GM20431 (cell line): Measurements from ENCODE around the gene TM9SF2.

Experiments
- in situ Hi-C: fragments of 300-500 bp; cut with MseI, MboI; formaldehyde crosslinking; loops from one replicate; pipeline ENCODE4 v1.15.0; 2020; ENCODE audit warnings: low sequenced_read_pairs; ENCODE audit not compliant: unreplicated experiment

The TM9SF2 gene

DNA sequence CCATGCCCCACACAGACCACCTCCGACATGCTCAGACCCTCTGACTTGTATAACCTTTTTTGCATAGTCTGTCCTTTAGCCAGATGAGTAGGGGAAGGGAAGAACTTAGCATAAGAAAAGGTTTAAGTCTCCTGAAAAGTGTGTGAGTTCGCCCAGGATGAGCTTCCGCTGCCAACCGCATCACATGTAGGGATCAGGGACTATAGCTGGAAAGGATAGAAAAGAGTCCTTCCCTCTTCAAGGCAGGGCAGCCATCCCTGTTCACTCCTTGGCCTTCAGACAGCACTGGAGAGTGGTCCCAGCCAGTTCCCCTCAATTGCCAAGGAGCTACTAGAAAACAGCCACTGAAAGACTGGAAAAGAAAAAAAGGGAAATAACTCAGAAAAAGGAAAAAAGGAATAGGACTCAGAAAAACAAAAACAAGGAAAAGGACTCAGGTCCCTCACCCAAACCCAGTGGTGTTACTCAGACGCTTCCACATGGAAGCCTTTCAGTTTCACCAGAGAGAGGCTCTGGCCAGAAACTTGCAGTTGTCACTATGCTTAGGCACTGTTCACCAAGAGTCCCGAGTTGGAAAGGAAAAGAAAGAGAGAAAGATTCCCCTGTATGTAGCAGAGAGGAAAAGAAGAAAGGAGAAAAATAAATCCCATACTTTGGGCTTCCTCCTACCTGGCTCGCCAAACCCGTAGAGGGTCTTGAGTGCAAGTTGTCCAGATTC lies 5.6 kb upstream of the TM9SF2 start:
- in situ Hi-C loops = no loop called here

DNA sequence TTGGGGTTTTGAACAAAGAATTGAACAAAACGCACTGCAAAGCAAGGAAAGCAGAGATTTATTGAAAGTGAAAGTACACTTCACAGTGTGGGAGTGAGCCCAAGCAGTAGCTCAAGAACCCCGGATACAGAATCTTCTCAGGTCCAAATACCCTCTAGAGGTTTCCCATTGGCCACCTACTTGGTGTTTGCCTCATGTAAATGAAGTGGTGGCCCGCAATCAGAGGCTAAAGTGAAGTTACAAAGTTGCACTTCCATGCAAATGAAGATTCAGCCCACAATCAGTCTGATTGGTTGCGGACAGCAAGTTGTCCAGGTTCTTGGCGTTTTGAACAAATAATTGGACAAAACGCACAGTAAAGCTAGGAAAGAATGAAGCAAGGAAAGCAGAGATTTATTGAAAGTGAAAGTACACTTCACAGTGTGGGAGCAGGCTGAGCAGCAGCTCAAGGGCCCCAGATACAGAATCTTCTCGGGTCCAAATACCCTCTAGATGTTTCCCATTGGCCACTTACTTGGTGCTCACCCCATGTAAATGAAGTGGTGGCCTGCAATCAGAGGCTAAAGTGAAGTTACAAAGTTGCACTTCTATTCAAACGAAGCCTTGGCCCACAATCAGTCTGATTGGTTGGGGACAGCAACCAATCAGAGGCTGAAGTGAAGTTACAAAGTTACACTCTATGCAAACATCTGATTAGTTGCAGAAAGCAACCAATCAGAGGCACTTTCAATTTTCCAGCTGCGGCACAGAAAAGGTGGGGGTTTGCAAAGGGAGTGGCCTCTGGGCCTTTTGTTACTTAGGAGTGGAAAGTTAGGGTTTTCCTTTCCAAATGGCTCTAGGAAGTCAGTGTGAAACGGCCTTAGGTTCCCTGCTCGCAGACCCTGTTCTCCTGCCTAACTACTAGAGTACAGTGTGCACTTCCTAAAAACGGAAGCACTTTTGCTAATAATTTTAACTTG lies 4.8 kb upstream of the TM9SF2 start:
- in situ Hi-C loops = no loop called here

DNA sequence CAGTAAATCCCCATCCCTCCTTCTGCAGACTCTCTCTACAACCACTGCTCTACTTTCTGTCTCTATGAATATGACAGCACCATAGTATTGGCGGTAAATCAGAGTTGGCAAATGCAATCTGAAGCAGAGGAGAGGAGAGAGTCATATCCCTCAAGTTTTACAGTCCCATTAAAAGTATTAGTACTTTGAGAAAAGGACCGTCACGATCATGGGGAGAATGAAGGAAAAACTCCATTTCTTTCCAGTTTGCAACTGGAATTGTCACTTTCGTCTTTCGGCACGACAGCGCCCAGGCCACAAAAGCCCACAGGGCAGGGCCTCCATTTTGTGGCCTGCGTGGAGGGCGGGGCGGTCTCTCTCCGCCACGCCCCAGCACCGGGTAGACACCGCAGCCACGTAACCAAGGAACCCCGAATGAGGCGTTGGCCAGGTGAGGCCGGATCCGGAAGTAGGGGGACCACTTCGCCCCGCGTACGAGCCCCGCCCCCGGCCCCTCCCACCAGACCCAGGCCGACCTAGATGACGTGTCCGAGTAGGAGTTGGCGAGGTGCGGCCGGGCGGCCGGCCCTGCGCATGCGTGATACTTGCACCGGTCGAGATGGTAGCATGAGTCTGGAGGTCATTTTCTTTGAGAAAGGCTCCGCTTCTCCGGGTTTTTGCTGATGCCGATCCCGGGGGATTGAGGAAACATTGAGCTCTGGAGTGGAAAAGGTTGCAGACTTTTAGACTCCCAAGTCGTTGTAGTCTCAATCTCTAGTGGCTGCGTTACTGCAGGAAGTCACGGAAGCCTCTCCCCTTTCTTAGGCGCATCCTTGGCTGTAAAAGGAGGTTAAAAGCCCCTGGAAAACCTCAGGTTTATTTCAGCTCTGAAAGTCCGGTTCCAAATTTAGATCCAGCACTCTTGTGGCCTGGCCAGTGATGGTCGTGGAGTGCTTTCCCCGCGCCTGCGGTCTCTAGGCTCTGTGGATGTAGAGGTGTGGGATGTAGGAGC lies 2.8 kb upstream of the TM9SF2 start:
- in situ Hi-C loops = no loop called here

DNA sequence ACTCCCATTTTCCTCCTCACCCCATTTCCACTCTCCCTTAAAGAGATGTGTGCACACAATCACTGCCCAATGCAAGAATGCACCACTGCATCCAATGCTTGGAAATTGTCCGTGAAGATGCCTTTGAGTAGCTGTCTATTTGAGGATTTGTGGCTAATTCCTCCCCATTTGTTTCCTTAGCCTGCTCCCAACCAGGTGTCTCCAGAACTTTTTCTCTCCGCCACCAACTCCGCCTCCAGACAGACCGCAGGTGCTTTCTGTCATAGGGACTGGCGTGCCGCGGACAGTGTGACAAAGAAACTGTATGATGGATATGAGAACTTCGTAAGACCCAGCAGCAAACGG lies 461 bp upstream of the TM9SF2 start:
- in situ Hi-C loops = no loop called here

- in situ Hi-C loops = no loop called here
These were observed 603 bp downstream of the TM9SF2 start for GRCh38 chr13:99501848-99502301.

DNA sequence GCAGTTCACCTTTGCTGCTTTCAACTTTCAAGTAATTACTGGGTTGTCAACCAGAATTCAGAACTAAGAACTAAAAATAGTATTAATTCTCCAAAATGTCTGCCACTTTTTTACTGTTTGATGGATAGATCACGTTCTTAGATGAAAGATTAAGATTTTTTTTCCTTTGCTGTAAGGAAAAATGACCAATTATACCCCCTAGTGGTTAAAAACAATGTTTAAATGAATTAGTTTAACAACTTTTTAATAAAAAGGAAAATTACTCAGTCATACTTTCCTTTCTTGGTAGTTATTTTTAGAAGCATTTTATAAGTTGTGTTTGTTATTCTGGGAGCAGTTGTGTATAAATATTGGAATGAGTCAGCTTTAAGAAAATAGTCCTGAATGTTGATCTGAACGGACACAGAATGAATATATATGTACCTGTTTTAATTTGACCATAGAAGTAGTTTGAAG lies 4.6 kb downstream of the TM9SF2 start:
- in situ Hi-C loops = no loop called here

DNA sequence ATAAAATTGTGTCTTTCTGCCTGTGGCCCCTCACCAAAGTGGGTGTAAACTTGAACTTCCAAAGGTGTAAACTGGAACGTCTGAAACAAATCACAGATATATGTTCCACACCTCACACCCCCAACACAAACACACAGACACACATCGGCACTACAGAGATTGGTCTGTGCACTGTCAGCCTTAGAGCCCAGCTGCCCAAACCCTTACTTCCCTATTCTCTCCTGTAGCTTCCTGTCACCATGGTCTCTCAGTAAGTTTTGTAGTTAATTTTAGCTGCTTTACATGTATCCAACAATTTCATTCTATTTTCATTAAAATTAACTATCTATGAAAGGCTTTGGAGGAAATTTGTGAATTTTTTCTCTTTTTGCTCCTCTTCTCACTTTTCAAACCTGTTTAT lies 5.4 kb downstream of the TM9SF2 start:
- in situ Hi-C loops = no loop called here

DNA sequence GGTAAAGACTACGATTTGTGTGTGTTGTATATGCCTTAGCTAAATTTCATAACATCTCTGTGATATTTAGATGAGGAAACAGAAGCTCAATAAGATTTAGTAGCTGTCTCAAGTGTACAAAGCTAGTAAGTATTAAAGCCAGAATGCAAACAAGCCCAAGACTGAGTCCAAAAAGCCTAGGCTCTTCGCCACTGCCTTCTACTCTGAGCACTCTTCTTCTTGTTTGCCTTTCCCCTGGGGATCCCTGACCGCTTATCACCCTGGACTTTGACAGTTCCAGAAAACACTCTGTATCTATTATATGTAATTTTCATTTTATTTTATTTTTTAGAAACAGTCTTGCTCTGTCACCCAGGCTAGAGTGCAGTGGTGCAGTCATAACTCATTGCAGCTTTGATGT lies 5.8 kb downstream of the TM9SF2 start:
- in situ Hi-C loops = no loop called here

DNA sequence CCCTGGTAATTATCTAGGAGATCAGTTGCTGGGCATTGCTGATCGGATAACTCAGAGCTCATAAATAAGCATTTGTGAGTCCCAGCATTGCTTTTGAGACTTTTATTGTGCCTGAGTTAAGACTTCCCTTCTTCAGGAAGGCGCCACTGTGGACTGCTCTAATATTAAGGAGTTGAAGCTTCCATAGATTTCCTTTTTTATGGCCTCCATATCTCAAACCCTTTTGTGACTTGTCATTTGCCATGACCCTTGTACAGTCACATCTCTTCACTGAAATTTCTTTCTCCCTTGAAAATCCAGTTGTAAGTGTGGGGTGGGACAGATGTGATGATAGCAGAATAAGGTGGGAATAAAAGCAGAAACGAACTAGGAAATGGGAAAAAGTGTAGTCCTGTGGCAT lies 6.3 kb downstream of the TM9SF2 start:
- in situ Hi-C loops = no loop called here

GRCh38 chr13:99507986-99508385 lies 6.7 kb downstream of the TM9SF2 start:
- in situ Hi-C loops = no loop called here

- in situ Hi-C loops = no loop called here
These were observed 8.2 kb downstream of the TM9SF2 start for GRCh38 chr13:99509479-99509878.

GRCh38 chr13:99514801-99515200 lies 13.5 kb downstream of the TM9SF2 start:
- in situ Hi-C loops = no loop called here

- in situ Hi-C loops = no loop called here
These were observed 15.1 kb downstream of the TM9SF2 start for GRCh38 chr13:99516153-99516929.

DNA sequence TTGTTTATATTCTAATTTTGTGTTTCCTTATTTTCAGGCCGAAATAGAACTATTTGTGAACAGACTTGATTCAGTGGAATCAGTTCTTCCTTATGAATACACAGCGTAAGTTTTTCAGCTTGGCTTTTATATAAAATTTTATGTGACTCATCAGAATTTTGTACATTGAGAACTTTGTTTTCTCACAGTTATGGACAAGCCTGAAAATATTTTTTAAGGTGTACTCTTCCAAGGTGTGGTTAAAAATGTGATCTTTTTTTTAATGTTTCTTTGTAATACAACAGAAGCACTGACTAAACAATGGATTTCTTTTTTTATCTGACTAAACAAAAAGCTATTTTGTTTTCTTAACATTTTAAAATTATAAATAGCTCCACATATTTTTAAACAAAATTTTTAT lies 16.3 kb downstream of the TM9SF2 start:
- in situ Hi-C loops = no loop called here

- in situ Hi-C loops = no loop called here
These were observed 16.7 kb downstream of the TM9SF2 start for GRCh38 chr13:99517984-99518383.

DNA sequence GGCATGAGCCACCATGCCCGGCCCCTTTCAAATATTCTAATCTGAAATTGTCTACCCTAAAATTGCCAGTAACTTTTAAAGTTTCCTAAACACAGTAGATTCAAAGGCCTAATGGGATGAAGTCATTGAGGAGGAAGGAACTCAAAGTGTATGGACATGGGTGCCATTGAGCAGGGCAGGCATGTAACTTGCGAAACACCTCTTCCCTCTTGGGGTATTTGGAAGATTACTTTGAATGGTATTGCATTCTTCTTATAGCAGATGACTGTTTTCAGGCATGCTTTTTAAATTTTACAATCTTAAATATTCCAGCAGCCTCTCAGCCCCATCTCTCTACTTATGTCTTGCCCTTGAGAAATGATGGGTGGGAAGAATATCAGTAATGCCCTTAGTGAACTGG lies 21.0 kb downstream of the TM9SF2 start:
- in situ Hi-C loops = no loop called here

DNA sequence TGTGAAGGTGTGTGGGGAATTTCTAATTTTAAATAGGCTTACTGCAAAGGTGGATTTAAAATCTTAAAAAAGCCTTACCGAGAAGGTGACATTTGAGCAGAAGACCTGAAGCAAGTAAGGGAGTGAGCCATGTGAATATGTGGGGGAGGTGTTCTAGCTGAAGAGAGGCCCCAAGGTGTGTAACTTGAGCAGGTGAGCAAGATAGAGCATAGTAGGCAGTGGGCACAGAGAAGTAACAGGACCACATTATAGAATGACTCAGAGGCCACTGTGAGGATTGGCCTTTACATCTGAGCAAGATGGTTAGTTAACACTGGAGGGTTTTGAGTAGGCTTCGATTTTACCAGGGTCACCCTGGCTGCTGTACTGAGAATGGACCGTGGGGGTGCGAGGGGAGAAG lies 22.6 kb downstream of the TM9SF2 start:
- in situ Hi-C loops = no loop called here

DNA sequence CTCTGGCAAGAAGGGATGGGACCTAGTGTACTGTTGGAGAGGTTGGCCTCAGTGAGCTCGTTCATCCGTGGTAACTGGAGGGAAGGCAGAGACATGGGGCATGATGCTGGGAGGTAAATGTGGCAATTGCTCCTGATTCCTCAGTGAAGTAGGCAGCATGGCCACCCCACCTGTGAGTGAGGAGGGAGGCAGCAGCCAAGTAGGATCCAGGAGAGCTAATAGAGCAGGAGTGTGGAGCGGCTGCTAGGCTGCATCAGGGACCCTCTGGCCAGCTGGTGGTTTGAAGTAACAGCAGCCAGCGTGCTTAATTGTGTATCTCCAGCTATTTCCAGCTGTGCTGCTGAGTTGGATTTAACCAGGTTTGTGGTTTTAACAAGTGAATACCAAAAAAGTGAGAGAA lies 24.7 kb downstream of the TM9SF2 start:
- in situ Hi-C loops = no loop called here

DNA sequence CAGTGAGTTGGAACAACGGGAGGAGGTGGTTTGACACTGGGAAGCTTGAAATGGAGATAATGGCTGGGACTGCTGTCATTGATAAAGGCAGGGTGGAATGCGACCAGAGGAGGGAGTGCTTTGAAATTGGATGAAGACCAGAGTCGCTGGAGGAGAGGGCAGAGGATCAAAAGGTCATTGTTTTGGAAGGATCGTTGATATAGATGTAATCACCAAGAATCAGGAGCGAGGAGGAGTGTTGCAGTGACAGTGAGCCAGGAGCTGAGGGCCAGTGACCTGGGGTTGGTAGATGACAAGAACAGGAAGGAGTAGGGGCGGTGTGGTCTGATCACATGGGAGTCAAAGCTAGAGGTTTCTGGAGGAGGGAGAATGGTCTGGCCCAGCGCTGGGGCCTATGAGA lies 25.3 kb downstream of the TM9SF2 start:
- in situ Hi-C loops = no loop called here
